ENCODE data around the gene AKAP6.

AKAP6 gene

DNA sequence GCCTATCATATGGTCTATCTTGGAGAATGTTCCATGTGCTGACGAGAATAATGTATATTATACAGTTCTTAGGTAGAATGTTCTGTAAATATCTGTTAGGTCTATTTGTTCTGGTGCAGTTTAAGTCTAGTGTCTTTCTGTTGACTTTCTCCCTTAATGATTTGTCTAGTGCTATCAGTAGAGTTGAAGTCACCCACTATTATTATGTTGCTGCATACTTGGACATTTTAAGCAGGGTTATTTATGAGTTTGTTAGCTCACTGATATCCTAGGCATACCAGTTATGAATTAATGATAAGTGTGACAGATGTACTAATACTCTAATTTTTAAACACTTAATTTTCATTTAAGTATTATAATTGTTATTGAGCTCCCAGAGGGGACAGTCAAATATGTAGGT, 292.5 kb downstream of the AKAP6 start:
- TF ChIP-seq, protein P1, sequence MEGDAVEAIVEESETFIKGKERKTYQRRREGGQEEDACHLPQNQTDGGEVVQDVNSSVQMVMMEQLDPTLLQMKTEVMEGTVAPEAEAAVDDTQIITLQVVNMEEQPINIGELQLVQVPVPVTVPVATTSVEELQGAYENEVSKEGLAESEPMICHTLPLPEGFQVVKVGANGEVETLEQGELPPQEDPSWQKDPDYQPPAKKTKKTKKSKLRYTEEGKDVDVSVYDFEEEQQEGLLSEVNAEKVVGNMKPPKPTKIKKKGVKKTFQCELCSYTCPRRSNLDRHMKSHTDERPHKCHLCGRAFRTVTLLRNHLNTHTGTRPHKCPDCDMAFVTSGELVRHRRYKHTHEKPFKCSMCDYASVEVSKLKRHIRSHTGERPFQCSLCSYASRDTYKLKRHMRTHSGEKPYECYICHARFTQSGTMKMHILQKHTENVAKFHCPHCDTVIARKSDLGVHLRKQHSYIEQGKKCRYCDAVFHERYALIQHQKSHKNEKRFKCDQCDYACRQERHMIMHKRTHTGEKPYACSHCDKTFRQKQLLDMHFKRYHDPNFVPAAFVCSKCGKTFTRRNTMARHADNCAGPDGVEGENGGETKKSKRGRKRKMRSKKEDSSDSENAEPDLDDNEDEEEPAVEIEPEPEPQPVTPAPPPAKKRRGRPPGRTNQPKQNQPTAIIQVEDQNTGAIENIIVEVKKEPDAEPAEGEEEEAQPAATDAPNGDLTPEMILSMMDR (conservative IDR thresholded peaks at IDR 0.05), result no peak
- no peak for TF ChIP-seq ZFX (IDR thresholded peaks at IDR 0.05)
- no peak overlapping the region for H3K27ac ChIP-seq

DNA sequence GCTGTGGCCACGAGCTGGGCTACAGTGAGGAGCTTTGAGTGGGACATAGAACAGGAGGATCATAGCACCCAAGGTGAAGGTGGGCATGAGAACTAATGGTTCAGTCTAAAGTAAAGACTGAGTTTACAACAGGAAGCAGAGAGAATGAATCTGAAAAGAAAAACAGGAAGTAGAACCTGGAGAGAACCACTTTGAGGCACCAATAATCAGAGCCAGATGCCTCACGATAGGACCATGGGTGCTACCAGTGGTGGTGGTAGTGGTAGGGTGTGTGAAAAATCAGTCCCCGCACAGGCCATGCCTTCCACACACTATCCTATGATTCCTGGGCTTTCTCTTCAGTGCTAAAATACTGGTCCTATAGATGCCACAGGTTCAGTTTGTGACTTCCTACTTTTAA, 293.6 kb downstream of the AKAP6 start:
- TF ChIP-seq ZFX (IDR thresholded peaks at IDR 0.05), result no peak
- TF ChIP-seq, protein P1 (conservative IDR thresholded peaks at IDR 0.05), result no peak
- H3K27ac ChIP-seq, result no peak overlapping the region

DNA sequence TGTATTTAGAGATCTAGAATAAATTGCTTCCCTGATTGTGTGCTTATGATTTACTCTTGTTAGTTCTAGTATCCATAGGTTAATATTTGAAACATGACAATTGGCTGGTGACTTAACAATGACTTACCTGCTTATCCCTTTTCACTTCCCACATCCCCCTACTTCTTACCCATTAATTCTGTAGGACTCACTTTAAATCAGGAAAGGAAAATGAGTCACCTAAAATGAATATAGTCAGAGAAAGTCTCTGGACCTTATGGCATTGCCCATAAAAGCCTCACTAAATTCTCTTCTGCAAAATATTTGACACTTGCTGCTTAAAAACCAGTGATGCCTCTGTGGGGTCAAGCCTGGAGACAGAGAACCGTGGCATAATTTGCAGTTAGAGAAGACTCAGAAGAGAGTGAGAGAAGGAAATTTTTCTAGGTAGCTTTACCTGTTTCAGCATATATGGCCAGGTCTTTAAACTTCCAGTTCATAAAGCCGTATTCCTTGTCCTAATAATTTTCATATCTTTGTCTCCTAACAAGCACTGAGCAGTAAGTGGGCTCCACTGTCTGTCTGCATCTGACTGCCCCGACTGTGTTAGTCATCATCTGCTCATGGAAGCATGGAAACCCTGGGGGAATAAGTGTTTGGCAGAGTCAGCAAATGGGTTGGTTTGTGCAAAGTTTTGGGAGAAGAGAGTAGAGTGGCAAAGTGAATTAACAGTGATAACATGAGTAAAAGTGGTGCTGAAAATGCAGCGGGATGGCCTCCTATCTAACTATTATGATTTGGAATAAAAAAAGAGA, 294.4 kb downstream of the AKAP6 start:
- TF ChIP-seq ZFX (IDR thresholded peaks at IDR 0.05), result no peak
- TF ChIP-seq, protein P1 (conservative IDR thresholded peaks at IDR 0.05), result no peak
- no peak overlapping the region for H3K27ac ChIP-seq

GRCh38 chr14:32625211-32625610, 296.1 kb downstream of the AKAP6 start:
- H3K27ac ChIP-seq, result no peak overlapping the region
- no peak for TF ChIP-seq ZFX (IDR thresholded peaks at IDR 0.05)
- TF ChIP-seq, protein P1 (conservative IDR thresholded peaks at IDR 0.05), result no peak

GRCh38 chr14:32627545-32628298, 298.6 kb downstream of the AKAP6 start:
- H3K27ac ChIP-seq, result no peak overlapping the region
- no peak for TF ChIP-seq ZFX (IDR thresholded peaks at IDR 0.05)
- TF ChIP-seq, protein P1 (conservative IDR thresholded peaks at IDR 0.05), result no peak

DNA sequence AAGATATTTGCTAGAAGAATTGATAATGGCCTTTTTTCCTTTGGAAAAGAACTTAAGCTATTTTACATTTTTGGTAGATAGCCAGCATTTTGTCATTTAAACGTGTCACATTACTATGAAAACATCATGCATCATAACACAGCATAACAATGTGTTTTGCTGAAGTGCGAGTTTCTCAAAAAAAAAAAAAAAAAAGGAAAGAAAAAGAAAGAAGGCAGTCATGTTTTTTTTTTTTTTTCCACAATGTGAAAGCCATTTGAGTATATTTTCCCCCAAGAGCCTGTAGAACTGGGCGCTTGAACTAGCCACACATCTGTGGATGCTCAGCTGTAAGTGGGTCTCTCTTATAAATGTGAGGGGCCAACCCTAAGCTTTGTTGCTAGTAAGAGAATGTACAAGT, 300.1 kb downstream of the AKAP6 start:
- TF ChIP-seq ZFX (IDR thresholded peaks at IDR 0.05), result no peak
- TF ChIP-seq, protein P1 (conservative IDR thresholded peaks at IDR 0.05), result no peak
- no peak overlapping the region for H3K27ac ChIP-seq

DNA sequence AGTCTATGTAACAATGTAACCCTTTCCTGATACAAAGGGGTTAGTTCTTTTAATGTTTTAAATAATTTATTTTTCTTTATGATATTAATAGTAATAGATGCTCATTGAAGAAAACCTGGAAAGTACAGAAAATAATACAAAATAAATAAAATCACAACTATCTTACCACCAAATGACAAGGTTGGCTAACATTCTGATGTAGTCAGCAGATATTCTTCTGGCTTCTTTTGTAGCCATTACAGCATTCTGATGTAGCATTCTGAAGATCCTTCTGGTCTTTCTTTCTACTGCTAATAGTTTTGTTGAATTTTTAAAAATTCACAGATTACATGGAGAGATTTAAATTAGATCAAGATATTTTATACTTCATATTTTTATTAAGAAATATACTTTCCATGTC, 301.6 kb downstream of the AKAP6 start:
- H3K27ac ChIP-seq, result no peak overlapping the region
- no peak for TF ChIP-seq ZFX (IDR thresholded peaks at IDR 0.05)
- TF ChIP-seq, protein P1 (conservative IDR thresholded peaks at IDR 0.05), result no peak
